H1 (cell line): ENCODE results near the gene SLC37A1. TPM values are rescaled to one million over a fixed set of nuclear protein-coding genes. Genes with fewer than 3 reads are reported as not detected.

Experiments used
- CTCF ChIA-PET: fragments of 300-600 bp; sonication (Branson Sonifier 250); formaldehyde crosslinking; loops from one replicate; lab custom pipeline; 2021; ENCODE audit not compliant: partially characterized antibody; lab: Charles Lee
- POLR2A ChIA-PET: fragments of 300-600 bp; sonication (Branson Sonifier 250); formaldehyde crosslinking; loops from one replicate; lab custom pipeline; 2021; ENCODE audit warnings: inconsistent platforms; ENCODE audit not compliant: partially characterized antibody; lab: Charles Lee
- DNase-seq, 2 experiments: peaks; one replicate each; pipeline versions ENCODE4 v3.0.0 to v3.0.0-alpha.2; 2010 to 2022; ENCODE audit warnings: low spot score in 2 of 2, low read depth in 1 of 2, mixed read lengths in 1 of 2
- FAIRE-seq: peaks from 2 replicates; lab custom pipeline; 2011; peaks lifted over from hg19 to GRCh38; lab: Jason Lieb, UNC
- H2AFZ ChIP-seq: 2 replicates; pipeline ENCODE4 v1.8.1; 2012; ENCODE audit warnings: low read length, inconsistent platforms
- H2AK5ac ChIP-seq: 2 replicates; pipeline ENCODE4 v1.6.1; 2013; ENCODE audit warnings: low read depth, low read length
- H2BK120ac ChIP-seq: replicated peaks from 2 replicates; pipeline ENCODE3; 2013; ENCODE audit warnings: low read depth, low read length, inconsistent platforms
- H2BK12ac ChIP-seq: 2 replicates; pipeline ENCODE4 v1.6.1; 2013; ENCODE audit warnings: low read depth, low read length
- H2BK15ac ChIP-seq: 2 replicates; pipeline ENCODE4 v1.6.1; 2013; ENCODE audit warnings: low read length
- H2BK20ac ChIP-seq: 2 replicates; pipeline ENCODE4 v1.6.1; 2013; ENCODE audit warnings: low read length
- H2BK5ac ChIP-seq: 2 replicates; pipeline ENCODE4 v1.6.1; 2013; ENCODE audit warnings: low read depth, low read length
- H3K14ac ChIP-seq: 2 replicates; pipeline ENCODE4 v1.6.1; 2013; ENCODE audit warnings: inconsistent platforms; ENCODE audit not compliant: insufficient read length
- H3K18ac ChIP-seq: 2 replicates; pipeline ENCODE4 v1.6.1; 2013; ENCODE audit warnings: low read length; ENCODE audit errors: extremely low read depth
- H3K23ac ChIP-seq: 2 replicates; pipeline ENCODE4 v1.6.1; 2013; ENCODE audit warnings: inconsistent platforms; ENCODE audit not compliant: insufficient read length
- H3K23me2 ChIP-seq: 2 replicates; pipeline ENCODE4 v1.6.1; 2013; ENCODE audit warnings: low read depth, low read length
- H3K27ac ChIP-seq: 2 replicates; pipeline ENCODE4 v1.6.1; 2011; ENCODE audit warnings: low read depth, low read length, inconsistent platforms
- H3K27me3 ChIP-seq, 4 experiments: replicated peaks in 1 of 4; 1 replicate in 1 of 4; 2 replicates in 3 of 4; pipeline versions ENCODE4 v1.6.1 to v1.8.1; 2011 to 2013; ENCODE audit warnings: low read length in 3 of 4, mild to moderate bottlenecking in 3 of 4, inconsistent platforms in 2 of 4, mixed read lengths in 2 of 4, moderate library complexity in 1 of 4; ENCODE audit not compliant: control insufficient read depth in 3 of 4, insufficient read depth in 3 of 4; ENCODE audit errors: extremely low read depth in 1 of 4
- H3K36me3 ChIP-seq, 4 experiments: 2 replicates each; pipeline versions ENCODE4 v1.6.1 to v1.8.1; 2011 to 2013; ENCODE audit warnings: mild to moderate bottlenecking in 4 of 4, low read length in 3 of 4, moderate library complexity in 2 of 4, control low read depth in 1 of 4, inconsistent platforms in 1 of 4; ENCODE audit not compliant: insufficient read depth in 4 of 4, control insufficient read depth in 2 of 4
- H3K4ac ChIP-seq: replicated peaks from 2 replicates; pipeline ENCODE3; 2013; ENCODE audit warnings: low read length, low read depth, mixed read lengths, inconsistent platforms; ENCODE audit not compliant: insufficient read length
- H3K4me1 ChIP-seq, 4 experiments: replicated peaks in 1 of 4; 1 replicate in 1 of 4; 2 replicates in 3 of 4; pipeline versions ENCODE4 v1.6.1 to v1.8.1; 2011 to 2013; ENCODE audit warnings: low read length in 3 of 4, inconsistent platforms in 2 of 4, mixed read lengths in 1 of 4; ENCODE audit not compliant: insufficient read depth in 4 of 4, control insufficient read depth in 3 of 4
- H3K4me2 ChIP-seq, 2 experiments: 2 replicates each; pipeline versions ENCODE4 v1.6.1 to v1.8.1; 2011 to 2013; ENCODE audit warnings: low read depth in 2 of 2, low read length in 2 of 2, control low read depth in 1 of 2, inconsistent platforms in 1 of 2, mild to moderate bottlenecking in 1 of 2; ENCODE audit not compliant: insufficient read depth in 1 of 2
- H3K4me3 ChIP-seq, 4 experiments: fragments of 200-600, 300-600 bp in 1 of 4; sonication (generic), shearing (Covaris generic), sonication (Bioruptor Twin) in 1 of 4; 2 replicates each; pipeline versions ENCODE4 v1.5.1 to v1.8.1; 2011 to 2016; ENCODE audit warnings: low read length in 4 of 4, low read depth in 3 of 4, control low read depth in 2 of 4, inconsistent platforms in 2 of 4, mild to moderate bottlenecking in 2 of 4, mixed read lengths in 1 of 4, moderate library complexity in 1 of 4; ENCODE audit not compliant: insufficient read depth in 2 of 4; ENCODE audit errors: extremely low read depth in 1 of 4
- H3K56ac ChIP-seq: replicated peaks from 2 replicates; pipeline ENCODE3; 2013; ENCODE audit warnings: low read depth, mild to moderate bottlenecking, mixed read lengths, low read length, inconsistent platforms; ENCODE audit not compliant: insufficient read length
- H3K79me1 ChIP-seq: 2 replicates; pipeline ENCODE4 v1.6.1; 2013; ENCODE audit warnings: low read depth, low read length, control low read depth
- H3K79me2 ChIP-seq, 2 experiments: 2 replicates each; pipeline versions ENCODE4 v1.6.1 to v1.8.1; 2012 to 2013; ENCODE audit warnings: low read length in 2 of 2, mild to moderate bottlenecking in 2 of 2, inconsistent platforms in 1 of 2; ENCODE audit not compliant: insufficient read depth in 2 of 2, control insufficient read depth in 1 of 2
- H3K9ac ChIP-seq, 4 experiments: replicated peaks in 1 of 4; 1 replicate in 1 of 4; 2 replicates in 3 of 4; pipeline versions ENCODE4 v1.6.1 to v1.8.1; 2011 to 2013; ENCODE audit warnings: low read depth in 3 of 4, low read length in 3 of 4, control low read depth in 2 of 4, mild to moderate bottlenecking in 2 of 4, moderate library complexity in 2 of 4, inconsistent platforms in 1 of 4; ENCODE audit errors: extremely low read depth in 1 of 4
- H3K9me3 ChIP-seq, 2 experiments: 2 replicates each; pipeline versions ENCODE4 v1.6.1 to v1.8.1; 2012 to 2013; ENCODE audit warnings: mild to moderate bottlenecking in 2 of 2, moderate library complexity in 2 of 2, control low read depth in 1 of 2, inconsistent platforms in 1 of 2, low read depth in 1 of 2, low read length in 1 of 2, mixed read lengths in 1 of 2; ENCODE audit not compliant: insufficient read depth in 2 of 2
- H4K20me1 ChIP-seq, 2 experiments: replicated peaks in 1 of 2; 2 replicates each; pipeline versions ENCODE3 to v1.8.1; 2011 to 2013; ENCODE audit warnings: inconsistent platforms in 2 of 2, low read length in 2 of 2, mild to moderate bottlenecking in 1 of 2; ENCODE audit not compliant: insufficient read depth in 2 of 2, control insufficient read depth in 1 of 2
- H4K5ac ChIP-seq: 2 replicates; pipeline ENCODE4 v1.6.1; 2013; ENCODE audit warnings: low read length, low read depth, mixed read lengths, inconsistent platforms; ENCODE audit not compliant: insufficient read length
- H4K8ac ChIP-seq: 2 replicates; pipeline ENCODE4 v1.8.0; 2013; ENCODE audit warnings: mild to moderate bottlenecking, moderate library complexity, low read length, inconsistent platforms; ENCODE audit not compliant: insufficient read depth; ENCODE audit errors: extremely low read depth
- H4K91ac ChIP-seq: replicated peaks from 2 replicates; pipeline ENCODE3; 2013; ENCODE audit warnings: low read length, mixed read lengths, inconsistent platforms; ENCODE audit not compliant: insufficient read length
- CHD7 ChIP-seq: fragments of 300-600 bp; sonication (generic); IDR thresholded peaks from 2 replicates; pipeline ENCODE4 v1.7.1; 2012; ENCODE audit warnings: low read length, moderate library complexity, mild to moderate bottlenecking, inconsistent platforms; ENCODE audit not compliant: insufficient replicate concordance
- polyA plus RNA-seq, 7 experiments: library from polyadenylated mRNA; depleted of rRNA in 3 of 7; stranded (reverse) in 5 of 7; unstranded in 2 of 7; fragments of >200 nt in 5 of 7; fragments of 200-250 nt in 2 of 7; gene quantifications; 1 replicate in 5 of 7; 2 replicates in 1 of 7; 4 replicates in 1 of 7; pipeline versions ENCODE4 v1.2.1 to v1.2.3, GENCODE V29; 2011 to 2013; ENCODE audit warnings: missing spikeins in 2 of 7, mixed read lengths in 2 of 7
- total RNA-seq: library from RNA; stranded (reverse); fragmentation: NEBNext Ultra II Directional; extraction: Animal tissue kit (Norgen Biotek cat#: 25700); gene quantifications from 2 replicates; pipeline ENCODE4 v1.2.1, GENCODE V29; 2021

SLC37A1 gene
- total and polyA plus RNA-seq, 2 of the 8 experiments (the other 6 are each of a cell fraction or from before 2014, with no cell fraction given): 15.6 to 30.9 TPM

DNA sequence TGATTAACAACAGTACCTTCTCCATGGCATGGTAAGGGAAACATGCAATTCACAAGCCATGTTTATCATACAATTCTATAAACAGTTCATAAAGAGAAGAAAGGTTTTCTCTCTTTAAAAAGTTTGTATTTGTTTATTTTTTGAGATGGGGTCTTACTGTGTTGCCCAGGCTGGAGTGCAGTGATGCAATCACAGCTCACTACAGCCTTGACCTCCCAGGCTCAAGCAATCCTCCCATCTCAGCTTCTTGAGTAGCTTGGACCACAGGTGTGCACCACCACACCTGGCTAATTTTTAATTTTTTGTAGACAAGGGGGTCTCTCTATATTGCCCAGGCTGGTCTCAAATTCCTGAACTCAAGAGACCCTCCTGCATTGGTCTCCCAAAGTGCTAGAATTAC lies 28.0 kb downstream of the SLC37A1 start:
- no peak overlapping the region for H4K8ac ChIP-seq
- H3K18ac ChIP-seq: no peak overlapping the region
- peaks cover 0 to 4% (median 0%) of the 10 kb centered on the region in 4 experiments; a peak in 5 of 8 replicates for H3K36me3 ChIP-seq
- no peaks in the 10 kb centered on the region for H3K79me1 ChIP-seq
- H2AK5ac ChIP-seq: no peak overlapping the region
- no peak overlapping the region for H4K91ac ChIP-seq
- CTCF ChIA-PET: interaction anchor here (0.7 to 1.3 kb wide), 3 partner anchors 12 to 360 kb away, joined by 3 to 4 read pairs (median 3); no protein-coding TSS in a partner anchor
- H2BK15ac ChIP-seq: no peak overlapping the region
- H2AFZ ChIP-seq: no peak overlapping the region
- H3K27me3 ChIP-seq: no peaks in the 10 kb centered on the region
- H2BK120ac ChIP-seq: no peak overlapping the region
- H3K79me2 ChIP-seq: no peaks in the 10 kb centered on the region
- DNase-seq: no peak
- H3K56ac ChIP-seq: no peak overlapping the region
- POLR2A ChIA-PET: no interaction called here
- H2BK20ac ChIP-seq: no peak overlapping the region
- H3K4me3 ChIP-seq: no peak overlapping the region
- no peak overlapping the region for H3K4me2 ChIP-seq
- no peak overlapping the region for H3K27ac ChIP-seq
- no peak overlapping the region for H3K14ac ChIP-seq
- no peaks in the 10 kb centered on the region for H4K20me1 ChIP-seq
- no peaks in the 10 kb centered on the region; a peak in 1 of 7 replicates for H3K4me1 ChIP-seq
- H3K23me2 ChIP-seq: no peaks in the 10 kb centered on the region
- FAIRE-seq: no peak
- H3K4ac ChIP-seq: no peak overlapping the region
- H2BK12ac ChIP-seq: no peak overlapping the region
- H3K23ac ChIP-seq: no peak overlapping the region
- H3K9me3 ChIP-seq: no peaks in the 10 kb centered on the region
- H4K5ac ChIP-seq: no peak overlapping the region
- H3K9ac ChIP-seq: no peak overlapping the region
- H2BK5ac ChIP-seq: no peak overlapping the region
- TF ChIP-seq CHD7: no peak
